Heart left ventricle (tissue), 16 donors: ENCODE measurements around the gene SLC25A14. TPM values are rescaled to one million over a fixed set of nuclear protein-coding genes. Genes with fewer than 3 reads are reported as not detected.

Experiments
- ATAC-seq, 4 donors: fragments of 200-7000 bp; cut with Tn5 transposase; one replicate each; pipeline ENCODE4 v1.9.1; 2020 to 2022; ENCODE audit warnings: moderate library complexity in 4 of 4, mild to moderate bottlenecking in 3 of 4, moderate number of reproducible peaks in 1 of 4
- DNase-seq, 5 donors: peaks; one replicate each; pipeline ENCODE4 v3.0.0-alpha.2; 2020
- H3K27ac ChIP-seq, 12 donors: fragments of 200-600 bp; sonication (generic) in 4 of 12; one replicate each; pipeline versions ENCODE4 v1.5.0 to v1.8.0; 2016 to 2022; ENCODE audit warnings: mild to moderate bottlenecking in 2 of 12
- H3K27me3 ChIP-seq, 9 donors: fragments of 200-600 bp; sonication (generic) in 2 of 9; one replicate each; pipeline versions ENCODE4 v1.5.1 to v1.8.0; 2016 to 2022; ENCODE audit warnings: mild to moderate bottlenecking in 3 of 9
- H3K36me3 ChIP-seq, 9 donors: fragments of 200-600 bp; sonication (generic) in 2 of 9; one replicate each; pipeline versions ENCODE4 v1.5.0 to v1.8.0; 2018 to 2022; ENCODE audit warnings: mild to moderate bottlenecking in 2 of 9
- H3K4me1 ChIP-seq, 12 donors: fragments of 200-600 bp; sonication (generic) in 4 of 12; one replicate each; pipeline versions ENCODE4 v1.5.0 to v1.8.0; 2016 to 2022; ENCODE audit warnings: mild to moderate bottlenecking in 3 of 12
- H3K4me3 ChIP-seq, 12 donors: fragments of 200-600 bp; sonication (generic) in 4 of 12; one replicate each; pipeline versions ENCODE4 v1.5.0 to v1.8.0; 2017 to 2022; ENCODE audit warnings: mild to moderate bottlenecking in 9 of 12, moderate library complexity in 4 of 12
- H3K9me3 ChIP-seq, 12 donors: fragments of 200-600 bp; sonication (generic) in 4 of 12; one replicate each; pipeline versions ENCODE4 v1.5.0 to v1.8.0; 2016 to 2022; ENCODE audit warnings: mild to moderate bottlenecking in 1 of 12
- CTCF ChIP-seq, 12 donors: fragments of 200-600 bp; sonication (generic) in 4 of 12; IDR thresholded peaks; one replicate each; pipeline versions ENCODE4 v1.5.0 to v1.8.0; 2018 to 2022; ENCODE audit warnings: antibody characterized with exemption in 12 of 12, mild to moderate bottlenecking in 5 of 12
- POLR2A ChIP-seq, 2 donors: fragments of 450-650 bp; IDR thresholded peaks; one replicate each; pipeline ENCODE4 v1.6.1; 2017; ENCODE audit warnings: antibody characterized with exemption in 2 of 2, mild to moderate bottlenecking in 2 of 2, moderate library complexity in 2 of 2
- WGBS, 4 donors: extraction: QIAGEN DNeasy Blood & Tissue Kit in 2 of 4; methylation state at CpG; one replicate each; pipeline versions ENCODE4 v1.1.5 to v1.1.7; 2013 to 2018; 5-methylcytosine and 5-hydroxymethylcytosine counted together
- intact Hi-C, 10 donors: fragments of 100-400 bp; cut with DNase I; formaldehyde crosslinking; loops; one replicate each; pipeline versions ENCODE4 v1.11.1 to v1.14.2; 2022
- polyA plus RNA-seq, 2 donors: library from polyadenylated mRNA; stranded (reverse); fragments of 200-250 nt; gene quantifications; one replicate each; pipeline ENCODE4 v1.2.3, GENCODE V29; 2013
- total RNA-seq, 9 donors: library from RNA; depleted of rRNA in 2 of 9; stranded (reverse); fragments of >200 nt in 2 of 9; fragmentation: NEBNext Ultra II Directional in 3 of 9; extraction: Animal tissue kit (Norgen Biotek cat#: 25700) in 3 of 9; gene quantifications; one replicate each; pipeline versions ENCODE4 v1.1.0 to v1.2.4, GENCODE V29; 2016 to 2023
- donor health status: ischemic (EF 13 %, LVEDD 7.1; RV severe dilation, severe dysfunction).
- donor health status: healthy with polysubstance abuse.
- donor health status: DM: no; HTN: yes; CAD: no.
- donor health status: DM: no; HTN: no; CAD: no.
- donor health status: ischemic (EF 25% LVEDD 6.9; RV normal size, moderate dysfunction).
- donor health status: ischemic (EF 25% LVEDD 5.7; RV mildly dilated, moderate dysfunction).
- donor health status: healthy.
- donor health status: DM: yes; HTN: yes; CAD: no.
- donor health status: ischemic (EF 35%, LVEDD 5.7; RV mildly dilated, moderate dysfunction).
- donor health status: nonischemic (EF 11% LVEDD 7.7; RV severe dilation, severe dysfunction).
- donor health status: DM: yes; HTN: yes; CAD: no.
- donor health status: PGD.
- donor health status: ischemic (EF 29% LVEDD 5.4; RV normal size, mild dysfunction).
- donor health status: nonischemic (EF 23%, LVEDD 6.1; RV moderate dilation, normal function).

Gene SLC25A14
- total and polyA plus RNA-seq, 11 donors = 5.7 to 17.7 (median 7.1) TPM

DNA sequence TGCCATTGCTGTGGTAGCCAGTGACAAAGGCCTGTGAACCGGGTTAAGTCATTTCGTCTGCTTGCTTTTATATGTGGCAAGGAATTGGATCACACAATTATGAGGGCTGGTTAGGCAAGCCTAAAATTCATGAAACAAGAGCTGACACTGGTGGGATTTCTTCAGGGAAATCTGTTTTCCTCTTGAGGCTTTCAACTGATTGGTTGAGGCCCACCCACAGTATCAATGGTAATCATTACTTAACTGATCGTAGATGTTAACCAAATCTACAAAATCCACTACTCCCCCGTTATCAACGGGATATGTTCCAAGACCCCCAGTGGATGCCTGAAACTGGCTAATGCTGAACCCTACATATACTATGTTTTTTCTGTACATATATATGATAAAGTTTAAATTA lies 75.1 kb downstream of the SLC25A14 start:
- Histone ChIP-seq H3K27me3 (no peaks in the 10 kb centered on the region), H3K4me3 (no peak overlapping the region), H3K9me3 (no peaks in the 10 kb centered on the region), H3K27ac (no peak overlapping the region), H3K36me3 (peaks cover 0 to 38% (median 8%) of the 10 kb centered on the region in 9 donors), H3K4me1 (no peaks in the 10 kb centered on the region)
- whole genome bisulfite sequencing, 4 donors = 89 to 98% (median 95%) methylated on average over 5 of the region's 5 CpGs
- intact Hi-C loops = no loop called here
- no peak for TF ChIP-seq CTCF (IDR thresholded peaks at IDR 0.05)
- TF ChIP-seq POLR2A (IDR thresholded peaks at IDR 0.05) = no peak
- DNase-seq = no peak
- no peak for ATAC-seq

DNA sequence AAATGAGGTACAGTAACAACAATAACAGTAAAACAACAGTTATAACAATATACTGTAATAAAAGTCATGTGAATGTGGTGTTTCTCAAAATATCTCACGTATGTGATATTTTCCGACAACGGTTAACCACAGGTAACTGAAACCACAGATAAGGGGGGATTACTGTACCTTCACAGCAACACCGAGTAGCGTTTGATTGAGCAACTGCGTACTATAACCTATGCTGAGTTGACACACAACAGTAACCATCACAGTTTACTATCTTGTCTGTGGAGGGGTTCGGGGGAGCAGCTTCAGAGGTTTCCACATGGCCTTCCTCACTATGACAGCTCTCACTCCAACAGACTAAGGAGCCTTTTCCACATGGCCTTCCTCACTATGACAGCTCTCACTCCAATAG lies 75.5 kb downstream of the SLC25A14 start:
- Histone ChIP-seq H3K27ac (no peak overlapping the region), H3K36me3 (peaks cover 0 to 34% (median 8%) of the 10 kb centered on the region in 9 donors), H3K9me3 (no peaks in the 10 kb centered on the region), H3K27me3 (no peaks in the 10 kb centered on the region), H3K4me3 (no peak overlapping the region), H3K4me1 (no peaks in the 10 kb centered on the region)
- WGBS, 4 donors = 88 to 92% (median 90%) methylated on average over 7 of the region's 7 CpGs
- intact Hi-C loops = no loop called here
- no peak for DNase-seq
- ATAC-seq = no peak
- TF ChIP-seq CTCF (IDR thresholded peaks at IDR 0.05) = no peak
- no peak for TF ChIP-seq POLR2A (IDR thresholded peaks at IDR 0.05)

DNA sequence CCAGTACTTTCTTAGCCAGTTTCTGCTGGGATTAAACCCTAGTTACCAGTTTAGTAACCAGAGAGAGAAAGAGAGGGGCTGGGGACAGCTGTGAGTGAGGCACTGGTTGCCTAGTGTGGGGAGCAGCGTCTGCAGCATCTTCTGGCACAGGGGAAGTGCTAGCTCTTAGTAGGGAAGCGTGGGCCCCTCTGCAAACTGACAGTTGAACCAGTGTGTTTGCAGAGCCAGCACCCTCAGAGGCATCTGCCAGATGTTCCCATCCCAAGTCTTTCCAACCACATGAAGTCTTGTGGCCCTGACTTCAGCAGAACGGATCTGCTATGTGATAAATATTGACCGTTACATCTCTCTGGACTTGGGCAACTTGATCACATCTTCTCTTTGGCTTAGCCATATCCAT lies 77.1 kb downstream of the SLC25A14 start:
- Histone ChIP-seq H3K4me3 (no peak overlapping the region), H3K9me3 (no peaks in the 10 kb centered on the region), H3K36me3 (peaks cover 0 to 18% (median 4%) of the 10 kb centered on the region in 9 donors), H3K4me1 (no peaks in the 10 kb centered on the region), H3K27ac (no peak overlapping the region), H3K27me3 (no peaks in the 10 kb centered on the region)
- TF ChIP-seq POLR2A (IDR thresholded peaks at IDR 0.05) = no peak
- TF ChIP-seq CTCF (IDR thresholded peaks at IDR 0.05) = no peak
- WGBS, 4 donors = 73 to 93% (median 83%) methylated on average over 3 to 4 of the region's 4 CpGs
- ATAC-seq (no peak), DNase-seq (no peak)
- intact Hi-C loops = no loop called here

DNA sequence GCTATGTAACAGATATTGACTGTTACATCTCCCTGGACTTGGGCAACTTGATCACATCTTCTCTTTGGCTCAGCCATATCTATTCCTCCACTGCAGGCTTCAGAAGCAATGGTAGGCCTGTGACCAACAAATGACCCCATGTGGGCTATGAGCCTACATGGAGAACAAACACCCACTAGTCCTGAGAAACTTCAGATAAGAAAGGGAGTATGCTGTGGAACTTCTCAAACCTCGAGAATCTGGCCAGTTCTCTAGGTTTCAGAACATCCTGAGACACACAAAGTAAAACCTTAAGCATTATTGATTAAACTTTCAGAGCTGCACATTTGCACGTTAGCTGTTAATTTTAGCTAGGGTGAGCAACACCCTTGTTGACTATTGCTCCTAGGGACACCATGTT lies 78.3 kb downstream of the SLC25A14 start:
- Histone ChIP-seq H3K36me3 (peaks cover 0 to 11% (median 0%) of the 10 kb centered on the region in 9 donors), H3K27me3 (no peaks in the 10 kb centered on the region), H3K4me1 (no peaks in the 10 kb centered on the region), H3K9me3 (no peaks in the 10 kb centered on the region), H3K27ac (no peak overlapping the region), H3K4me3 (no peak overlapping the region)
- intact Hi-C loops = no loop called here
- no peak for TF ChIP-seq CTCF (IDR thresholded peaks at IDR 0.05)
- TF ChIP-seq POLR2A (IDR thresholded peaks at IDR 0.05) = no peak
- DNase-seq (no peak), ATAC-seq (no peak)
- 59 to 80% (median 67%) methylated on average over 2 of the region's 2 CpGs for WGBS, 4 donors
